ENCODE results near the gene PRKG1.
"Not testable (repeated sequence)": the region's sequence is repeated elsewhere in the genome, so short reads cannot be mapped to it uniquely, and the experiment has no call there.

Gene PRKG1

DNA sequence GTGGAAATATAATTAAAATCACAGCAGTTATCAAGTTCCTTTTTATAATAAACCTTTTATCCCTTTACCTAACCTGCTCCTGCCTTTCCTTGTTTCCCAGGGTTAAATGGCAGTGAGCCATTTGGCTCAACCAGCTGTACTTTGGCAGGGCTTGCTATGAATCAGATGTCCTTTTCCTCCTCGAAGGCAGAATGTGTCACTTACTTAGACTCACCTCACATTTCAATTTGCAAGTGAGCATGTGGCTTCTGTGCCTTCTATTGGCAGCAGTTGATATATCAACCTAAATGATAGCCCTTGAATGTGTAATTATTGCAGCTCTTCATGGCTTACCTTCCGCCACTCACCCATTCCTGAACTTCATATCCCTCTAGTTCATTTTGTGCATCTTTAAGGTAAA lies 323.4 kb downstream of the PRKG1 start:
- DNase-seq: no peak

DNA sequence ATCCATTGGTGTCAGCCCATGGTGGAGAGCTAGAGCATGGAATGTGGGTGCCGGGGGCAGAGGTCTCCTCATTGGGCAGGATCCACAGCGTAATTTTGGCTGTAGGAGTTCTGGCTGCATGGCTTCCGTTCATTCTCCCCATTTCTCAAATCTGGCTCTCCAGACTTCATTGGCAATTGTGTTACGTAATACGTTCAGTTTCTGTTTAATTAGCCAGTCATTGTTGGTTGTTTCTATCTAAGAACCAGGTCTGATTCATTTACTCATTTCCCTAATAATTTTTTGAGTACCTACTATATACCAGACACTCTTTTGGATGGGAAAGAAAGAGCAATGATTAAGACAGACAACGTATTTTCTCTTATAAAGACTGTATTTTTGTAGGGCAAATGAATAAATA lies 325.6 kb downstream of the PRKG1 start:
- DNase-seq: no peak

DNA sequence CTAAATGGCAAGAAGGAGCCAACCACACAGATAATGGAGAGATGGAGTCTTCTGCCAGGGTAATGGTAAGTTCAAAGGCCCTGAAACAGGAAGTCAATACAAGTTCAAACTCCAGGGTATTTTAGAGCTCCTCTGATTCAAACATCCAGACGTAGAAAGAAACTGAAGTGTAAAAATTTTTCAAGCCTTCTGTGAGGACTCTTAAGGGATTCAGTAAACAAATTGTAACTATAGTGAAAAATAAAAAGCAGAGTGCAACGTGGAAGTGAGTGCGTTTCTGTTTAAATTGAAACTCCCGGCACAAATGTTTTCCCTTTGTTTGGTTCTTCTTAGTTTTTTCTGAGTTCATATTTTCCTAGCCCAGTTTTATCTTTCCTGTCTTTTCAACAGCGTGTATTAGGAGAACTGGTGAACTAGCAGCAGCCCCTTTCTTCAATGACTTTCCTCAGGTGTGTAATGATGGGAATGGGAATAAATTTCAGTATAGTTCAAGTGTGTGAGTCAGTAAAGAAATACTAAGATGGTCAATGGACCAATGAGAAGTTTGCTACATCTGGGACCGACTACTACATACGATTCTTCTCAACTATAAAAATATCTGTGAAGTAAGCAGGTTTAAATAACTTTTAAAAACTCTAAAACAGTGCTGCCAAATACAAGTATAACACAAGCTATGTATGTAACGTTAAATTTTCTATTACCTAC lies 326.3 kb downstream of the PRKG1 start:
- DNase-seq: no peak

DNA sequence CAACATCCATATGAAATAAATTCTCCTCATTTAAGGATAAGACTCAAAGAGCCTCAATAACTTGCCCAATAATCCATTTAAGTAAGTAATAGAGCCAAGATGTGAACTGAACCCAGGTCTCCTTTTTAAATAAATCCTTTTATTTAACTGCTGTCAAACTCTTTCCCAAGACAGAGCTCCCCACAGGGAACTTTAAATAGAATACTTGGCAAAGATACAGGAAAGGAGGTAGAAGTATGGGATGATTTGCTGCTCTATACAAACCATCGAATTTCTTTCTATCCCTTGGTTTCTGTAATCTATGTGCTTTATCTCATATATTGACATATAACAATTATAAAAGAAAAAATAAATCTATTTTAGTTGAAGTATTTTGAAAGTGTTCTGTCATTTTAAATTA lies 329.2 kb downstream of the PRKG1 start:
- no peak for DNase-seq

DNA sequence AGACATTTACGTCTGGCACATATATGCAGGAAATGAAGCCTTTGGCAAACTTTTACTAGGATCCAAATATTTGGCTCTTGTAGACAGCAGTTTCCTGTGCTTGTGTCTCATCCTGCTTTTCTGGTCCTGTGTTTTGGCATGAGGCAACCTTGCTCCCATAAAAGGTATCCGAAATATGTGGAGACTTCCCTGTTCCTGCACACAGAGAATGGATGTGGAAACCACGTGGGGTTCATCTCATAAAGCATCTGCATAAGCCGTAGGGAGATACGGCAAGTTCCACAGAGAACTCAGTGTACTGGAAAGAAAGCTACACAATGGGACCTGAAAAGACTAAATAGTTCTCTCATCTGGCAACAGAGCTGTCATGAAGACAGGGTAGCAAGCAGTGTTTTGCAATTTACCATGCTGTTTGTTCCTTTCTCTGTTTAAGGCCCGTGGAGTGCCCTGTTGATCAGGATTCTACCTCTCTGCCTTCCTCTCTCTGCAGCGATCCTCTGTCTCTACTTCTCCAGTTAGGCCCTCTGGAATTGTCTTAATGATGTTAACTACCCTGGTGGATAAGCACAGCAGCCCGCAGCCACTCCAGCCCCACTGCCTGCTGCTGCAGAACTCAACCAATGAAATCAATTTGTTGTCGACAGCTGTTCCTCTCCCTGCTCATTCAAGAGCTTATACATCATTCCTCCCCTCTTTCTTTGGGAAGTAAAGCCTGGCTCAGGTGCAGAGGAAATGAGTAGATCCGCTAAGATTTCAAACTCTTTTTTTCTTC lies 331.5 kb downstream of the PRKG1 start:
- no peak for DNase-seq

DNA sequence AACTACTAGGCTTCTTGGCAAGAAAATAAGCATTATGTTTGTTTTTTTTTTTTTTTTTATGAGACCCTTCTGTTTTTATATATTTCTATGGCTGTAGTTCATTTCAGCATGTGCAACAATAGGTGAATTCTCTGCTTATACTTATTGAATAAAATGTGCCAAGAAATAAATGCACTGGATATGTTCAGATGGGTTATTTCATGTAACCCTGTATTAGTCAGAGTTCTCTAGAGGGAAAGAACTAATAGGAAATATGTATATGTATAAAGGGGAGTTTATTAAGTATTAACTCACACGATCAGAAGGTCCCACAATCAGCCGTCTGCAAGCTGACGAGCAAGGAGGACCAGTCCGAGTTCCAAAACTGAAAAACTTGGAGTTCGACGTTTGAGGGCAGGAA lies 332.3 kb downstream of the PRKG1 start:
- DNase-seq: no peak

DNA sequence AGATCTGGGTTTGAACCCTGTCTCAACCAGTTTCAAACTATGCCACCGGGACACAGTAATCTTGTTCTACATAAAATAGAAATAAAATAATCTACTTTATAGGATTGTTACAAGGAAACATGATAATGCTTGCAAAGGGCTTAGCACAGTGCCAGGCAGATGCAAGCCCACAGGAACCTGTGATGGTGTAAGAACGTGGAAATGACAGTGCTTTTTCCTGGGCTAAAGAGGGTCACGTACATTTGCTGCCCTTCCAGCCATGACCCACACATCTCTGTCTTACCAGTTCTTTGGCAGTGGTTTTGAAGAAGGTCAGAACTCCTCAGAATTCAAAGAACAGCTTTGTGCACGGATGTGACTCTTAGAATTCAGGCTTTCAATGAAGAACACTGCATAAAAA lies 342.2 kb downstream of the PRKG1 start:
- no peak for DNase-seq

DNA sequence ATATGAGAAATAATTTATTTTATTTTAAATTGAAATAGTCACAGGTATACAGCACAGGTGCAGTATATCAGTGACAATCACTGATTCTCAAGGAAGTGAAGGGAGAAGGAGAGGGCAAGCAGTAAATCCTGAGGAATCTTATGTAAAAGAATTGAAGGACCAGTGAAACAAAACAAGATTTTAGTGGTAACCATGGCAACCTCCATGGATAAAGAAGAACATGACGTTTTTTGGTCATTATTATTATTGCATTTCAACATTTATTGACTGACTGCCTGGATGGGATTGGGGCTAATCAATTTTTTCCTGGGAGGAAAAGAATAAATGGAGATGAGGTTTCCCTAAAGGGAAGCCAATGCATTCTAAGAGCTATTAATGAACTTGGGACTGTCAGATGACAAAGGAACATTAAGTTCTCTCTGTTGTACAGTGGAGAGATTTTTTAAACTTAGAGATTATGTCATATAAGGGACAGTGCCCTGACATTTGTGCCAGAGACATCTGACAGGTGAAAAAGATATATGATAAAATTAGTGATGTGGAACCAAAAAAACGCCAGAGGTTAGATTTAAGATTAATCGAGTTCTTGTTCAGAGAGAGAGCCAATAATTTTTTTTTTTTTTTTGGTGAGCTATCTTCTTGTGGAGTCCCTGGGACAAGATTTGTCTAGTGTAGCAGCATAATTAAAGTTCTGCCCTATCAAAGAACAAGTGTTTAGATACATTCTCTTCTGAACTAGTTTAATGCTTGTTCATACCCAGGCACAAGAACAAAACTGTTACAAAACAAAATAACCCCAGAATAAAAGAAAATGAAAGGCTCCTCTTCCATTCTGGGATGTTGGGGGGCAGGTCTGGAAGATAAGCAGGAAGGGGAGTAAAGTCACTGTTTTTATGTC lies 345.2 kb downstream of the PRKG1 start:
- DNase-seq: no peak

DNA sequence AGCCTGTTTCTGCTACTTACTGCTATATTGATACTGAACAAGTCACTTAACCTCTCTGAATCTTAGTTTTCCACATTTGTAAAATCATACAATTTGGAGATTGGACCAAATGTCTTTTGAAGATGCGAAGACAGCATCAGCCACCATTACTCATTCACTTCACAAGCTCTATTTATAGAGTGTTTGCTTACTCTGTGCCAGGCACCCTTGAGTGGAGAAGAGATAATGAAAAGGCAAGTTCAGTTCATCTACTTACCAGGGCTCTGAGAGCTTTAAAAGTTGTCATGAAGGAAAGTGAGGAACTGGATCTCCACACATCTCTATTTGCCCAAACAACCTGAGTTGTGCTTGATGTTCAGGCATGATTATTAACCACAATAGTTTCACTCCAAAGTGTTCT lies 347.6 kb downstream of the PRKG1 start:
- no peak for DNase-seq

DNA sequence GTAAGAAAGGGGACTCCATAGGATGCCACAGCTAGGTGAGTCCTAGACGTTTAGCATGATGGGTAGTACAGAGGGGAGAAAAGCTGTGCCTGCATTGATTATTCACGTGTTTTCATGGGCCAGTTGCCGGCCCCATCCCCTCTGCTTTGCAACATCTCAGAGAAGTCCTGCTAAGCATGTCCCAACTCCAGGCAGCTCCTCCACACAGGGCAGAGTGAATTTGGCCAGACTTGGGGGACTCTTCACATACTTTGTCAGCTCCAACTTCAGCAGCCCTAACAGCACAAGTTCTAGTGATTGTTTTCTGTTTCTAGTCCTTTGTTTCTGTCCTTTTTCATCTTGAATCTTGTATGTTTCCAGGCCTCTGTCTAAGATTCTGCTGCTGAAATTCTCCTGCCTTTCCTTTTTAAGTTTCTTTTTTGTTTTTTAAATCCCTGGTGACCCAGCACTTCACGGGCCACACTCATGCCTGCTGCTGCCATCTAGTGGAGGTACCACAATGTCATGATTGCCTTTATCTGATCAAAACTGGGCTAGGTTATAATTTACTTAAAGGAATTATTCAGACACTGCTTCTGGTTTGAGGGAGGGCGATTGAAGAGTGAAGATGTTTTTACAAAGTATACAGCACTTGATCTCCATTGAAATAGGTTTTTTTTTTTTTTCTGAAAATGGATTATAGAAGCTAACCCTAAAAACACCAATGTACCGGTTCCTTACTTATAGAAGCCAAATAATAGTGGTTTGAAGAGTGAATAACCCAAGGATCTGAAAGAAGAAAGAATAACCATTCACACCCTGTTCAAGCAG lies 348.2 kb downstream of the PRKG1 start:
- DNase-seq: peak; percentile 9

DNA sequence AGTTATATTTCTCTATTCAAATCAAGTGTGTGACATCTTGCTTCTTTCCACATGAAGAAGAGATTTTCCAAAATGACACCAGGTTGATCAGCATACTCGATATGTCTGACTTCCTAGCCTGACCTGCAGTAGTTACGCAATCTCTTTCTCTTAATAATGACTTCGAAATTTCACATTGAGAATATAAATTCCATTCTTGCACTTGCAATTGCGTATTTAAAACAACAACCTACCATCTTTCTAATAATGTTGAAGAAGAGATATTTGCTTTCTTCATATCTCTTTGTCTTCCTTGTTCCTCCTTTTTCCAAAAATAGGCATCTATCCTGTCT lies 348.8 kb downstream of the PRKG1 start:
- no peak for DNase-seq

DNA sequence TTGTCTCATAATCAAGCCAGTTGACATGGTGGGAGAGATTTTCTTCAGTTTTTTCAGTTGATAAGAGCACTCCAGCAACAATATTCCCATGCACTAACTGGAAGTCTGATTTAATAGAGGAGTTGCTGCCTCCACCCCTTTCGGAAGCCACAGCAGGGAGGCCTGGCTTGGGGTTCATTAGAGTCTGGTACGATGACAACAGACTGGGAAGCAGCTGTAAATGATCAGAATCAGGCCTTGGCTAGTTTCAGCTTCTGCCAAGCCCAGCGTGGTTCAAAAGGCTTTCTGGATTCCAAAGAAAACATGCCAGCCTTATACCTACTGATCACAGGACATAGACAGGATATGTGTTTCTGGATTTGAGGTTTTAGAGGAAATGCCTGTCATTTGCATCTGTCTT lies 351.1 kb downstream of the PRKG1 start:
- DNase-seq: no peak

DNA sequence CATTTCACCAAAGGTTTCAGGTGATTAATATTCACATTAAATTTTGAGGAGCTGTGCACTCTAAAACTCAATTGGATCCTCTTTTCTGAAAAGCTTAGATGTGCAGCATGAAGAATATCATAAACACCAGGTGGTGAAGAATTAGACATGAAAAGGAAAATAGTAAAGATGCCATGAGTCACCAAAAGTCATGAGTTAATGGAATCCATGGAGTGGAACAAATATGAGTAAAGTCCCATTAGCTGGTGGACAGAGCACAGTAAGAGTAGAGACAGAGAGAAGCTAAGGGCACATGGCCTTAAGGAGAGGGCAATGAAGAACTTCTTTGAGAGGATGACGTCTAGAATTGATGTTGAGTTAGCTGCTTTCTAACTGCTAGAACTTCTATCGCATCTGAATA lies 353.5 kb downstream of the PRKG1 start:
- no peak for DNase-seq

DNA sequence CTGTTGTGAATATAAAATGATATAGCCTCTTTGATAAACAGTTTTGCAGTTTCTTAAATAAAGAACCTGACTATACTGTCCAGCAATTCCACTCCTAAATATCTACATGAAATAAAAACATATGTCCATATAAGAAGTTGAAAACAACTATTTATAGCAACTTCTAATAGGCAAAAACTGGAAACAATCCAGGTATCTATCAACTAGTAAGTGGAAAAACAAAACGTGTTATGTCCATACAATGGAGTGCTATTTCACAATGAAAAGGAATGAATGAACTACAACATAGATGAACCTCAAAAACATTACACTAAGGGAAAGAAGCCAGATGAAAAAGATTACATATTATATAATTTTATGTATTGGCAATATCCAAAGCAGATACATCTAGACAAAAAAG lies 356.2 kb downstream of the PRKG1 start:
- DNase-seq: no peak

DNA sequence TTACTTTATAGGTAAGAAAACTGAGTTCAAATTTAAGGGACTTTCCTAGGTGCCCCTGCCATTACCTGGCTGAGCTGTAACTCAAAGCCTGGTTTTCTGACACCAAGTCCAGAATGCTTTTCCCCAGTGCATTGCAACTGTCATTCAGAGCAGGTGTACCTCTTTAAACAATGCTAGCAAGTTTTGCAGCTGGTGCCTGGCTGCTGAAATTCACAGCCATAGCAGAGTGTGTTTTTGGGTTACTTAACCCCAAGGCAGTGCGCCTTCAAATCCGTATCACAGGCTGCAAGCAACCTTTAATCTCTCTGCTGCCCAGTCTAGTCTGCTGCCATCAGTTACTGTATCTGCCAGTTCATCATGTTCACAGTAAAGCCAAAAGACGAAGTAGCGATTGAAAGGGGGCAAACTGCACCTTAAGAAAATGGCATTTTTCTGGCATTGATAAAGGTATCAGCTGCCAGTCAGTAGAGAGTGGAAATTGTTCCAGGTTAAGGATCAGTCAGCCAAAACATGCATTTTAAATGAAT lies 359.7 kb downstream of the PRKG1 start:
- DNase-seq: no peak

DNA sequence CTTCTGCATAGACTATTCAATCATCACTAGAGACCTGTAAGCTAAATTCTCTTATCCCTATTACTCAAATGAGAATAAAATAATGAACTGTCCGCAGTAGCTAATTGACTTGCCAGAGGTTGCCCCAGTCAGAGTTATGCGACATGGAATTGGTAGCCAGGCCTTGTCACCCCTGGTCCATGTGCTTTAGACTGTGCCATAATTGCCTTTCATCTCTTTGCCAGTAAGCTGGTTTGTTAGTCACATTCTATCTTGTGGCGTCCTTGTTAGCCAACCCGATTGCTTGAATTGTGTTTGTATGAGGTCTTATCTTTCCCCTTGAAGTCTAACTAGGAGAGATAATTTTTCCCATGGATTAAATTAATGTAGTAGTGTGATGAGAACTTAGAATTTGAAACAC lies 362.5 kb downstream of the PRKG1 start:
- DNase-seq: no peak

DNA sequence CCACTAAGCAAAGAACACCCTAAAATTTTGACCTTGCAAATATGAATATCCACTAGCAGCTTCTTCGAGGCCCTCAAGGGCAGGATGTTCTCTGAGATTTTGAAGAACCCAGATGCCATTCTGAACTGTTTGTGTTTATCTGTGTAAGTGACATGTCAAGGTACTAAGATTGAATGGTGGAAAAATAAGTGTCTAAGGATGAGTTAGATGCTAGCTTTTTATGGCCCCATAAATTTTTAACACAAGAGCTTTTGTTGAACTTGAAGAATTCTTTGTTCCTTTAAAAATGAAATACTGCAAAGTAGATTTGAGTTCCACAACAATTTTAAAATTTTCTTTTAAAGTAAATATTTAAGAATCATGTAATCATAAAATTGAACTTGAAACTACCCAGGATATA lies 365.4 kb downstream of the PRKG1 start:
- no peak for DNase-seq

DNA sequence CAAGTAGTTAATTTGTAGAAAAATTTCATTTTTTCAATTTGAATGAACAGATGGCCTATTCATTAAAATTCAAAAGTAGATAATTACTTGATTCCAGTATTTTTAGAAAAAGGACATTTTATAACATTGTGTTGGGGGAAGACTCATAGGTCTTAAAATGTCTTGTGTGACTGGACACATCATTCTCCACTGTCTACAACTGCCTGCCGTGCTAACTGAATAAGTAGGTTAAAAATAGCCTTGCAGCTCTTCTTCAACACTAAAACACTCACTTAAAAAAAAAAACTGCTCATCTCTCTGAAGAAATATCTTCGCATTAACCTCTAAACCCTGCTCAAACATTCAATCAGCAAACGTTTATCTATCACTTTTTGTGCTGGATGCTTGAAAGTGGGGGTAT lies 371.3 kb downstream of the PRKG1 start:
- no peak for DNase-seq

DNA sequence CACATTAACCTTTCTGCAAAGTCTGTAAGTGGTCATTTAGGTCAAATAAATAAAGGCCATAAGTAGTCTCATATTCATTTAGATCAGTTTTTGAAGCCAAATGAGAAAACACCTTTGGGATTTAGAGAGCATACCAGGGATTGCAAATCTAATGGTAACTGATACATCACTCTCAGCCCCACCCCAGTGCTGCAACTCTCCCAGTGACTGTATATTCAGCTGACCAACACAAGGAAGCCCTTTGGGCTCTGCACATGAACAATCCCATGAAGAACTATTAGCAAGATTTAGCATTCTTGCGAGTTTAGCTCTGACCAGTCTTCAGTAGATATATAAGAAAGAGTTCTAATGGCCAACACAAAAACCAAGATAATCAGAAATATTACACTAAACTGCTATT lies 372.8 kb downstream of the PRKG1 start:
- DNase-seq: no peak

DNA sequence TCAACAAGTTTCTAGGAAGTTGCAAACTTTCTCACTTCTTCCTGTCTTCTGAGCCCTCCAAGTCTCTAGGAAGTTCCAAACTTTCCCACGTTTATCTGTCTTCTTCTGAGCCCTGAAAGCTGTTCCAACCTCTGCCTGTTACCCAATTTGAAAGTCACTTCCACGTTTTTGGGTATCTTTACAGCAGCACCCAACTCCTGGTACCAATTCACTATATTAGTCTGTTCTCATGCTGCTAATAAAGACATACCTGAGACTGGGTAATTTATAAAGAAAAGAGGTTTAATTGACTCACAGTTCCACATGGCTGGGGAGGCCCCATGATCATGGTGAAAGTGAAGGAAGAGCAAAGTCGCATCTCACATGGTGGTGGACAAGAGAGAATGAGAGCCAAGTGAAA lies 381.5 kb downstream of the PRKG1 start:
- not testable (repeated sequence) for DNase-seq

DNA sequence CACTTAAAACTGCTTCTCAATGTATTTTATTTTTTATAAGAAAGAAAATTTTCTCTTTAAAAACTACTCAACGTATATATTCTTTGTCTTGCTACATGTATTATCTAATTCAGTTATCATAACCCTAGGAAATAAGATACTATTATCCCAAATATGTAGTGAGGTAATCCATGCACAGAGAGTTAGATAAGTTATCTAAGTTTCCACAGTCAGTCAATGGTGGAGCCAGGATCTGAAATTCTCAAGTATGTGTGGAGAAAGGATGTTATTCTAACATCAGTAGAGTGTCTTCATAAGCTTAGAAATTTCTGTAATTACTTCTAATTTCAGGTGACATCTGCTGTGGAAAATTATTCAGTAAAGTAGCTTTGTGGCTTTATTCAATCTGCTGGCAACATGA lies 385.2 kb downstream of the PRKG1 start:
- no peak for DNase-seq

DNA sequence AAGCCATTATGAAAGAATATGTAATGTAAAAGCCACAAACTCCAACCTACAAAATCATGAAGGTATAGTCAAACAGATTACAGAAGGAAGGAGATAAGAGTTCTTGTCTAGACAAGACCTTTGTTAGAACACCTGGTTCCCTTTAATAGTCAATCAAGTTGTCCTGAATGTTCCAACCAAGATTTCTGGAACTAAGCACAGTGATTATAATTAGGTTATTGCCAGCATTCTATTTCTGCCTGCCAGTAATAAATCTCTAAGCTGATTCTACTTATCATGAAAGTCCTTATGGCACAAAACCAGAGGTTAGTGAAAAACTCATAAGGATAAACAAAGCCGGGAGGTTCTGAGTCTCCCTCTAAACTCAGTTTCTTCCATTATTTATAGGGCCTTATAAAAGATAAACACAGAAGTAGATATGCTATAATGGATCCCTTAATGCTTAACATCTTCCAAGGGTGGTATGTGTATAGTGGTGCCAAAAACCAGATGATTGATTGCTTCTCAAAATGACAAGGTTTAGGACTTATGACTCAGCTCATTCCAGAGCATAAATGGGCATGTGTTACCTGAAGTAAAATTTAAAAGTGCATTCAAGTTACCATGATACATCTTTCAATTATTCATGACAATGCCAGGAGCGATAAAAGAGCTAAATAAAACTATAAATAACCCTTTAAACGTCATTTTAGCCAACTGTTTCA lies 387.9 kb downstream of the PRKG1 start:
- DNase-seq: no peak

All from activated naive CD4-positive, alpha-beta T cell treated with Interleukin-2 at 50 U/mL for 16 hours (primary cell).